ENCODE measurements around the gene SCGB3A1.

Gene SCGB3A1

DNA sequence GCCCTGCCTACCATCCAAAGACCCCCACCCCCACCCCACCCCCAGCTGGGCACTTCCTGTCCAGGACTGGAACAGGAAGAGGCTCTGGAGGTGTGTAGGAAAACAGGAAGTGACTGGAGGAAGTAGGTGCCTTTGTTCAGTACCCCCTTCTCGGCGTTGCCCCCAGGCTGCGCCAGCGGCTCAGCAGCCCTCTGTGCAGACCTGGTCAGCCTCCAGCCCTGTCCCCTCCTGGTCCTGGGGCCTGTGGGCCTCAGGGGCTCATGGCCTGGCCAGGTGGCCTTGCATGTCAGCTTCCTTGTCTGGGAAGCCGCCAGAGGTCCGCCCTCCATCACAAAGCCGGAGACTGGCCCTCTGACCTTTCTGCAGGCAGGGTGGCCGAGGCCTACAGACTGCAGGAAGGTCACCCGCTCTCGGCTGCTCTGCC lies 32.1 kb upstream of the SCGB3A1 start:
- TF ChIP-seq, protein P1, sequence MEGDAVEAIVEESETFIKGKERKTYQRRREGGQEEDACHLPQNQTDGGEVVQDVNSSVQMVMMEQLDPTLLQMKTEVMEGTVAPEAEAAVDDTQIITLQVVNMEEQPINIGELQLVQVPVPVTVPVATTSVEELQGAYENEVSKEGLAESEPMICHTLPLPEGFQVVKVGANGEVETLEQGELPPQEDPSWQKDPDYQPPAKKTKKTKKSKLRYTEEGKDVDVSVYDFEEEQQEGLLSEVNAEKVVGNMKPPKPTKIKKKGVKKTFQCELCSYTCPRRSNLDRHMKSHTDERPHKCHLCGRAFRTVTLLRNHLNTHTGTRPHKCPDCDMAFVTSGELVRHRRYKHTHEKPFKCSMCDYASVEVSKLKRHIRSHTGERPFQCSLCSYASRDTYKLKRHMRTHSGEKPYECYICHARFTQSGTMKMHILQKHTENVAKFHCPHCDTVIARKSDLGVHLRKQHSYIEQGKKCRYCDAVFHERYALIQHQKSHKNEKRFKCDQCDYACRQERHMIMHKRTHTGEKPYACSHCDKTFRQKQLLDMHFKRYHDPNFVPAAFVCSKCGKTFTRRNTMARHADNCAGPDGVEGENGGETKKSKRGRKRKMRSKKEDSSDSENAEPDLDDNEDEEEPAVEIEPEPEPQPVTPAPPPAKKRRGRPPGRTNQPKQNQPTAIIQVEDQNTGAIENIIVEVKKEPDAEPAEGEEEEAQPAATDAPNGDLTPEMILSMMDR (IDR thresholded peaks at IDR 0.05) = no peak
- H3K27ac ChIP-seq = no peak overlapping the region
- H3K36me3 ChIP-seq = no peaks in the 10 kb centered on the region

DNA sequence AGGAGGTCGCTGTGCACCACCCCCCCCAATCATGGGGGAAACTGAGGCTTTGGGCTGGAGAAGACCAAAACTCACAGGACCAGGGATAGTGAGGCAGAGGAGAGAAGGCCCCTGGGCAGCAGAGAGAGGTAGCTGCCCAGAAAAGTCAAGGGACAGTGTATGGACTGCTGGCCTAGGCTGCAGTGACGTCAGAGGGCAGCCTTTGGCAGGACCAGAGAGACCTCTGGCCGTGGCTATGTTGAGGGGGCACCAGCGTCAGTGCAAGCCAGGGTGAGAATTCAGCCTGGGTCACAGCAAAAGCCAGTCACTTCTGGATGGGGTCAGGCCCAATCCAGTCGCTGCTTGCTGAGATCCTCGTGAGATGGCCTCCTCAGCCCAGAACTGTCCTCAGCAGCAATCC lies 31.6 kb upstream of the SCGB3A1 start:
- Histone ChIP-seq H3K4me3 (ENCODE audit: low read depth in 1 of 2, low read length in 1 of 2) (no peak overlapping the region), H3K36me3 (no peaks in the 10 kb centered on the region), H3K9me3 (no peaks in the 10 kb centered on the region), H3K27me3 (peaks cover 21% of the 10 kb centered on the region), H3K4me1 (ENCODE audit: control insufficient read depth in 1 of 2, insufficient read depth in 1 of 2, low read depth in 1 of 2, low read length in 1 of 2) (peaks cover 4 to 5% of the 10 kb centered on the region in 2 experiments), H3K27ac (no peak overlapping the region)
- TF ChIP-seq, protein P1 (IDR thresholded peaks at IDR 0.05) = no peak

More for the DNA sequence above, 32.1 kb upstream of the SCGB3A1 start:
- Histone ChIP-seq H3K4me1 (ENCODE audit: control insufficient read depth in 1 of 2, insufficient read depth in 1 of 2, low read depth in 1 of 2, low read length in 1 of 2) (peaks cover 4 to 5% of the 10 kb centered on the region in 2 experiments), H3K4me3 (ENCODE audit: low read depth in 1 of 2, low read length in 1 of 2) (no peak overlapping the region), H3K27me3 (peaks cover 18% of the 10 kb centered on the region), H3K9me3 (no peaks in the 10 kb centered on the region)

DNA sequence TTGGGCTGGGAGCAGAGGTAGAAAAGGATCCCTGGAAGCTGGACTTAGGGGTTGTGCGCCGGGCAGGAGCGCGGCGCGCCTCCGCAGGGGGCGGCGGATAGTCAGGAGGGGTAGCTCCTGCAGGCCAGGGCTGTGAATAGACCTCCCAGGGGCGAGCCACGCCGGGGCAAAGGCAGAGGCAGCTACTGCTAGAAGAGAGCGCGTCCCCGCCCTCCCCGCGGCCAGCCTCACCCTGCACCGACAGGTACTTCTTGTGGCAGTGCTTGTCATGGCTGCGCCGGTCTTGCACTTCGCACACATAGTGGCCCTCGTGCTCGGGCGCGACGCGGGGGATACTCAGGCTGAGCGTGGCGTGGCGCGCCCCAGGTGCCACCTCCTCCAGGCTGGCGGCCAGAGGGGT lies 30.0 kb upstream of the SCGB3A1 start:
- no peaks in the 10 kb centered on the region for H3K36me3 ChIP-seq
- H3K4me3 ChIP-seq (ENCODE audit: low read depth in 1 of 2, low read length in 1 of 2) = no peak overlapping the region
- H3K9me3 ChIP-seq = no peaks in the 10 kb centered on the region
- peaks cover 21% of the 10 kb centered on the region for H3K27me3 ChIP-seq
- peaks cover 4 to 5% of the 10 kb centered on the region in 2 experiments for H3K4me1 ChIP-seq (ENCODE audit: control insufficient read depth in 1 of 2, insufficient read depth in 1 of 2, low read depth in 1 of 2, low read length in 1 of 2)
- H3K27ac ChIP-seq = no peak overlapping the region
- TF ChIP-seq, protein P1 (IDR thresholded peaks at IDR 0.05) = no peak

DNA sequence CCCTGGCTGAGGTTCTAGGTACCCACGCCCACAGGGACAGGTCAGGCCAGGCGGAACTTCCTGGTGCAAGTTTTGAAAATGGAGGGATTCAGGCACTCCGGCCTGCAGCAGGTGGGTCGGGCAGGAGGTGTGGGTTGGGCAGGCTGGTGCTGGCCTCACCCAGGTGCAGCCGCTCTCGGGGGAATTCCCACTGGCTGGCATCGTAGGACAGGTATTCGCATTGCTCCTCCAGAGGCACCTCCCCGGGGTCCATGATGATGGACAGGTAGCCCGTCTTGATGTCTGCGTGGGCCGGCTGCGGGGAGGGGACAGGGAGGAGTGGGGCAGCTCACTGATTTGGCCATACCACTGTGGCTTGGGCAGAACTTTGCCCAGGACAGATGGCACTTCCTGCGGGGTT lies 28.7 kb upstream of the SCGB3A1 start:
- H3K27ac ChIP-seq = no peak overlapping the region
- no peak overlapping the region for H3K4me3 ChIP-seq (ENCODE audit: low read depth in 1 of 2, low read length in 1 of 2)
- no peaks in the 10 kb centered on the region for H3K36me3 ChIP-seq
- peaks cover 21% of the 10 kb centered on the region for H3K27me3 ChIP-seq
- peaks cover 4 to 5% of the 10 kb centered on the region in 2 experiments for H3K4me1 ChIP-seq (ENCODE audit: control insufficient read depth in 1 of 2, insufficient read depth in 1 of 2, low read depth in 1 of 2, low read length in 1 of 2)
- TF ChIP-seq, protein P1 (IDR thresholded peaks at IDR 0.05) = no peak
- no peaks in the 10 kb centered on the region for H3K9me3 ChIP-seq

DNA sequence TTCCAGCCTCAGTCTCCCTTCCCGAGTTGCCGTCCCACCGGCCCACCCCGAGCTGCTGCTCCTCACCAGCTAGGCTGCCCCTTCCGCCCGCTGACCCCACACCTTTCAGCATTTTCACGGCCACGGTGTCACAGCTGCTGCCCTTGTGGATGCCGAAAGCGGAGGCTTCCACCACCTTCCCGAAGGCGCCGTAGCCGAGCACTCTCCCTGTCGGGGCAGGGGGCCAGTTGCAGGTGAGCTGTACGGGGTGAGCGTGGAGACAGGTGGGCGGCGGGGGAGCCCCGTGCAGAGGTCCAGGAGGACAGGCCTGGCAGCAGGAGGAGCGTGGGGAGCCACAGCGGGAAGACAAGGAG lies 28.2 kb upstream of the SCGB3A1 start:
- no peaks in the 10 kb centered on the region for H3K36me3 ChIP-seq
- no peaks in the 10 kb centered on the region for H3K9me3 ChIP-seq
- TF ChIP-seq, protein P1 (IDR thresholded peaks at IDR 0.05) = no peak
- H3K4me1 ChIP-seq (ENCODE audit: control insufficient read depth in 1 of 2, insufficient read depth in 1 of 2, low read depth in 1 of 2, low read length in 1 of 2) = peaks cover 4 to 5% of the 10 kb centered on the region in 2 experiments
- no peak overlapping the region for H3K27ac ChIP-seq
- no peak overlapping the region for H3K4me3 ChIP-seq (ENCODE audit: low read depth in 1 of 2, low read length in 1 of 2)
- peaks cover 21% of the 10 kb centered on the region for H3K27me3 ChIP-seq
